NCI-H446 (cell line): ENCODE results near the gene ALX4.
A peak's percentile ranks its signal among the peaks of the same experiment; 100 is the strongest.

Experiments used
- DNase-seq, 2 experiments: peaks; one replicate each; lab custom pipeline; 2025; lab: John Stamatoyannopoulos, UW

ALX4 gene

GRCh38 chr11:44309478-44310205 lies at the start of gene ALX4:
Gene ALX4 (minus strand): TSS chr11:44310139. CDS start chr11:44310062, 77 bp downstream.
- DNase-seq, result no peak

- no peak for DNase-seq
Observed at GRCh38 chr11:44359162-44359561, 49.2 kb upstream of the ALX4 start.

DNA sequence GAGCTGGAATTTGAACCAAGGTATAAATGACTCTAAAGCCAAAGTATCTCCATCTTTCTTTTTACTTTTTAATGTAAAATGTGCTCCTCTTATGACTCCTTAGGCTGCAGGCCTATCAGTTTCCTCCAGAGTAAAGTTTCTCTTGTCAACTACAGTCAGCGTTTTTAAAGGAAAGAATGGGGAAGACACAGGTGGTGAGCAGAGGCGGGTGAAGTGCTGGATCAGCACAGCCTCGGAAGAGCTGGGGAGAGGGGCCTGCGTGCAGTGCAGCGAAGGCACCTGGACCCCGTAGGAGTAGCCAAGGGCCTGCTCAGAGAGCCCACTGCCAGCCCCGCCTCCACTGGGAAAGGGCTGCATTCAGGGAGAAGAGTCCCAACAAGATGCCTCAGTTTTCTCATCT lies 48.8 kb upstream of the ALX4 start:
- DNase-seq, result no peak

GRCh38 chr11:44357711-44358110 lies 47.8 kb upstream of the ALX4 start:
- DNase-seq, result no peak

DNA sequence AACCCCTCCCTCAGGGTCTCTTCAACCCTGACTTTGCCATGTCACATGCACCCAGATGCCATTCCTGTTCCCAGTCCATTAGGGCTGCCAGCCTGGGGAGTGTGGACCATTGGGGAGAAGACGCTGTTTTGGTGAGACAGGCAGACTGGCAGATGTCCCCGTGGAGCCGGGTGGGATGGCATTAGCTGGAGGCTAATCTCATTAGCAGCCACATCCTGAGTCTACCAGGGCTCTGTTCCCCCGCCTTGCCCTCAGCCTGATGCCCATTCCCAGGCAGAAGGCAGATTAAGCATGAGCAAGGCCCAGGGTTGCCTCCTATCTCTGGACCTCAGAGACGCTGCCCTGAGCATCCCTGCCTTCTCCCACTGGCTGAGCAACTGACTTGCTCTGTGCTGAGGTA lies 46.4 kb upstream of the ALX4 start:
- no peak for DNase-seq

GRCh38 chr11:44351898-44352498 lies 42.1 kb upstream of the ALX4 start:
- peak in 1 of 2 experiments; percentile 18 for DNase-seq

- DNase-seq, result no peak
Observed at GRCh38 chr11:44351006-44351660, 41.2 kb upstream of the ALX4 start.

GRCh38 chr11:44349328-44349727 lies 39.4 kb upstream of the ALX4 start:
- DNase-seq, result no peak

- no peak for DNase-seq
Observed at GRCh38 chr11:44348721-44349120, 38.8 kb upstream of the ALX4 start.

- no peak for DNase-seq
Observed at GRCh38 chr11:44348114-44348513, 38.2 kb upstream of the ALX4 start.

- no peak for DNase-seq
Observed at GRCh38 chr11:44347538-44347937, 37.6 kb upstream of the ALX4 start.

- DNase-seq, result no peak
Observed at GRCh38 chr11:44346983-44347382, 37.0 kb upstream of the ALX4 start.

- no peak for DNase-seq
Observed at GRCh38 chr11:44345781-44346180, 35.8 kb upstream of the ALX4 start.

DNA sequence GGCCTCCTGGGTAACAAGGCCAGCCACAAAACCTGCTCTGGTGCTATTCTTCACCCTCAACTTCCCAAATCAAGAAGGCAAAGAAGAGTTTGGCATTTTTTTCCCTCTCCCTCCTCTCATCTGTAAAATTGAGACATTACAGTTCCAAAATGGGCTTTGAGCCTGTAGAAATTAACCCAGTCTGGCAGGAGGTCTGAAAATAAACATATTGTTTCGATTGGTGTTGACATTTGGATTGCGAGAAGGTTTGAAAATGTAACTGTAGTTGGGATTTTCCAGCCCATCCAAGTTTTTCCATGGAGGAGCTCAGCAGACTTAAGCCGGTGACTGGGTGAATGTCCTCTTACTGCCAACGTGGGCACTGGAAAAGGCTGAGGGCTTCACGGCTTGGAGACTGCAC lies 35.0 kb upstream of the ALX4 start:
- peak; percentile 25 to 46 for DNase-seq

- DNase-seq, result peak; percentile 24 to 49
Observed at GRCh38 chr11:44344423-44344820, 34.5 kb upstream of the ALX4 start.

DNA sequence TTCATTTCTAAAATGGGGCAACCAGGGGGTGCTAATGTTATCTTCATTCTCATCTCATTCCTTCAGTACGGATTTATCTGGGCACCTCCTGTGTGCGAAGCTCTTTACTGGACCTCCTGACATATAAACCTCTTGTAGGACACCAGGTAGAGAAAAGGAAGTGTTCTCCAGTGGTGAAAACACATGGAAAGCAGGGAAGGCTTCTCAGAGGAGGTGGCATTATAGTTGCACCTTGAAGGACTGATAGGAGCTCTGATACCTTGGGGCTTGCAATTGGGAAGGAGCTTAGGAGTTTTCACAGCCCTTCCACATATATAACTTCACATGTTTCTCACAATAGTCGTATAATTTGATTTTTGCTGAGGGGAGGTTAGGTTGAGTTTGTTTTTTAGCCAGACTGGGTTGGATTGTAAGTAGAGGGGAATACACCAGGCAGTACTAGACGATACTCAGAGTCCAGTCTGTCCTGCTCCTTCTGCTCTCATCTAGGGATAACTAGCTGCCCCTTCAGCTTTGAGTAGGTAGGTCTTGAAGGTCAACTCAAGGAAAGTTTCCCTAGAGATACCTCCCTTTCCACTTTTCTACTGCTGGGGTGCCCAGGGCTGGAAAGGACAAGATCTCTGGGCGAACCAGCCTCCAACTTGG lies 34.0 kb upstream of the ALX4 start:
- DNase-seq, result no peak

- no peak for DNase-seq
Observed at GRCh38 chr11:44342616-44343015, 32.7 kb upstream of the ALX4 start.

DNA sequence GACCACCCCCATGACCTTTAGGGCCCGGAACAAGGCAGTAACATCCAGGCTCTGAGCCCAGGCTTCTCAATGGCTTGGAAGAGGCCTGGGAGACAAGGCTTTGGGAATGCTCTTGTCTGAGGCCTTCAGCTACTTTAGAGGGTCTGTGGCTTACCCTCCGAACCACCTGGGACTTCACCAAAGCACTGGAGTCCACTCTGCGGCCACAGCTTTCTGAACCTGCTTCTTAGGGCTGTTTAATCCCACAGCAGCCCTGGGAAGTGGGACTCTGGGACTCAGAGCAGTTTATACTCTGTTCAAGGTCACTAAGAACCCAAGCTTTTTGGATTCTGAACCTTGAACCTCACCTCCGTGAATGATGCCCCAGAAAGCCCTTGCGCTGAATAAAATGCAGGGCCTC lies 30.7 kb upstream of the ALX4 start:
- no peak for DNase-seq

GRCh38 chr11:44339530-44339883 lies 29.6 kb upstream of the ALX4 start:
- DNase-seq, result no peak

DNA sequence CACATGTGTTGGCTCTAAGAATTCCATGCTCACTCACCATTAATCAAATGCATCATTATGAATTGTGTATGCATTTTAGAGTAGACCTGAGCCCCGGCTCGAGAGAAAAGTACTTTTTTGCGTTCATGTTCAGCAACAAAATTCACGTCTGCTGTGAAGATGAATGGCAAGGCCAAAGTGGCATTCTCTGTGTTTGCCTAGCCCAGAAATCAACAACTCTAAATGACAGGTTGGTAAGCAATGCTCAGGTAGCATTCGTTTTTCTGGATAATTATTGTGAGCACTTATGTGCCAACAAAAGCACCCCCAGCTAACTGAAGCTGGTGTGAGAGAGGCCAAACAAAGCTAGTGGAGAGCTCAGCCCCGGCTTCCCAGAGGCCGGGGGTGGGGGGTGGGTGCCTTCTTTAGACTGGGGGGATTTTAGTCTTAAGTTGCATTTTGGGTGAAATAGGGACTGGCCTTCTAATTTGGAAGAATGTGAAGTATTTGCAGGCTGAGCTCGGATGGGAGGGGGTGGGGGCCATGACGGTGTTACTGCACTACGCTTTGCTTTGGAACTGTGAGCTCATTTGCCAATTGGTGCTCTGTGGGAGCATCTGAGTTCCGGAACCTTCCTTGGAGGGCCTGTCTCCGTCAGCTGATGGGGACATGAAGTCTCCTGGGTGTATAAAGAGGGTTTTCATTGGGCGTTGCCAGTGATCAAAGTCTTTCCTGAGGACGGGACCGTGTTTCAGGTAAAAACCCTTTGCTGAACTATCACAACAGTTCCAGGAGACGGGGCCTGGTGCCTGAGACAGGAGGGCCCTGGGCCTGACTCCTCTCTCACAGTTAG lies 29.0 kb upstream of the ALX4 start:
- no peak for DNase-seq

DNA sequence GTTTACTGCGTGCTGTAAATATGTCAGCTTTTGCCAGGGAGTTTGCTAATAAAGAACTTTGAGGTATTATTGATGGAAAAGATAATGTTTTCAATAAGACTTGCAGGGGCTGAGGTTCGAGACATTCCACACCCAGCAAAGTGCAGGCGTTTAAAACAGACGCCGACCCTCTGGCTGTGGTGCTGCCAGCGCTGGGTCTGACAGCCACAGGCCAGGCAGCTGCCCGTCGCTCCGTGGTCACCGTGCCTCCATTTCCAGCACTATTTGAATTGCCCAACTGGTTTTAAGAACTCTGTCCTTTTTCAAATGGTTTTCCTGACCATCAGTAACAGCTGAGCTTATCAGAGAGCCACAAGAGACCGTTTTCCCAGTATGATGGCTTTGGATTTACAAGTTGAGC lies 28.1 kb upstream of the ALX4 start:
- DNase-seq, result no peak

DNA sequence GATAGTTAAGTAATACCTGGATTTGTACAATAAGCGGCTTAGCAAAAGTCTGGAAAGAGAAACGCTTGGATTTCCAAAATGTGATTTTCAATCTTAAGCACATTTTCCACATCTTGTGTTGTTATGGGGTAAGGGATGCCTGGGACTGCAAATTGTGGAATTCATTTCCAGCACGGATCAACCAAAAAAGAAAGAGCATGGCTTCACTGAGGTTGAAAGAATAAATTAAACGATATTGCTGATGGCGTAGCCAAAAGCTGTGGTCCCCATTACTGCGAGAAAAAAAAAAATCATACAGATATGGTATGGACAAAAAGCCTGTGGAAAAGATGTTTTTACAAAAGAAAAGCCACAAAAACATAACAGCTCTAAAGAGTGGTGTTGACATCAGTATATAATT lies 26.0 kb upstream of the ALX4 start:
- no peak for DNase-seq
